Nephron (organoid): Measurements from ENCODE around the gene SLC9A4.
A peak's percentile ranks its signal among the peaks of the same experiment; 100 is the strongest.

ENCODE experiments used
- H3K27ac Mint-ChIP-seq, 3 experiments: 2 replicates each; pipeline ENCODE4 v1.8.0; 2020; ENCODE audit warnings: mixed read lengths in 3 of 3, mild to moderate bottlenecking in 2 of 3, moderate library complexity in 1 of 3
- H3K27me3 Mint-ChIP-seq: 2 replicates; pipeline ENCODE4 v1.8.0; 2021; ENCODE audit warnings: low read depth, mild to moderate bottlenecking, moderate library complexity, mixed read lengths
- H3K36me3 Mint-ChIP-seq: 2 replicates; pipeline ENCODE4 v1.8.0; 2020; ENCODE audit warnings: low read depth, mixed read lengths
- H3K4me1 Mint-ChIP-seq: 2 replicates; pipeline ENCODE4 v1.8.0; 2020; ENCODE audit warnings: mixed read lengths
- H3K4me3 Mint-ChIP-seq, 3 experiments: 2 replicates each; pipeline ENCODE4 v1.8.0; 2020; ENCODE audit warnings: mild to moderate bottlenecking in 3 of 3, mixed read lengths in 3 of 3, moderate library complexity in 2 of 3
- H3K9me3 Mint-ChIP-seq: 2 replicates; pipeline ENCODE4 v1.8.0; 2020; ENCODE audit warnings: mixed read lengths
- TF ChIP-seq, protein P1 (sequence below), 3 experiments: fragments of 200-600 bp; sonication (generic); IDR thresholded peaks; one replicate each; pipeline ENCODE4 v1.5.0; 2021; ENCODE audit warnings: antibody characterized with exemption in 3 of 3; ENCODE audit not compliant: unreplicated experiment in 3 of 3

The SLC9A4 gene

DNA sequence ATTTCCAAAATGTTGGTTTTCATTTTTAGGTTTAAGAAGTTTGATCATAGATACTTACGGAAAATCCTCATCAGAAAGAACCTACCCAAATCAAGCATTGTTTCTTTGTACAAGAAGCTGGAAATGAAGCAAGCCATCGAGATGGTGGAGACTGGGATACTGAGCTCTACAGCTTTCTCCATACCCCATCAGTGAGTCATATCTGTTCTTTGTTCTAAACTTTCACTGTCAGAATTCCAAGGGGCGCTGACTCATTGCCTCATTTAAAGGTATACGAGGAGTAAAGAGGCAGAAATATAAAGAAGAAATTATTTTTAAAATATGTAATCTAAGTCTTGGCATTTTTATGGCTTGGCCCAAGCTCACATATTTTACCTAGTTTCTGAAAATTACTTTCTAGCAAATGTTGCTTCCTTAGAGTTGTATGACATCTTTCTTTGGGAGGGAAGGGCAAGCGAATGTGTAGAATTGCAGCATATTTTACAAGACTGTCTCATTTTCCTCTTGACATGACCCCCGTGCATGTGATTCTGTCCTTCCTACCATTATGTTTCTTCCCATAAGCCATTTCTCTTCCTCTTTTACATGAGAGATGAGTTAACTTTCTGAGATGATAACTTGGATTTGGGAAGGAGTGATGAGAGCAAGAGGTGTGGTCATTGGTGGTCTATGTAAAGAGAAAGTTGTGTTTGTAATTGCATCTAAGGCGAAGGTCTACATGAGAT lies 41.2 kb downstream of the SLC9A4 start:
- Mint-ChIP-seq H3K4me1 (no peaks in the 10 kb centered on the region), H3K36me3 (no peaks in the 10 kb centered on the region), H3K4me3 (no peak overlapping the region)

DNA sequence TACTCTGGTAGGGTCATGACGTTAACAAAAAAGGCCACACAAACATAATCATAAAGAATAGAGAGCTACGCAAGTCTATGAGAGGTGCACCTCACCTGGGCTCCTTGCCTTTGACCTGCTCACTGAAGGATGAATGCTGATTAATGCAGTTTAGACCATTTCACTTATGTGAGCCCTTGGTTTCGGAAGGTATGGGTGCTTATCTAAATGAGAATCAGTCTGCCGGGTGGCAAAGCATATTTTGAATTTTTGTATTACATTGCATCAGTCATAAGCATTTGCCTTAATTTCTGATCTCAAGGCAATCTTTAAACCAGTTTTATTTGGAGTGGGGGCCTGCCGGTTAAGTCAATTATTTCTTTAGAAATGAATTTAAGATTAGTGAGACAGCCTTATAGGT lies 42.8 kb downstream of the SLC9A4 start:
- Mint-ChIP-seq H3K36me3 (no peaks in the 10 kb centered on the region), H3K27me3 (no peaks in the 10 kb centered on the region), H3K9me3 (peaks cover 2% of the 10 kb centered on the region), H3K27ac (peak overlapping the region in 1 of 3 experiments; percentile 41), H3K4me3 (no peak overlapping the region), H3K4me1 (no peaks in the 10 kb centered on the region)
- TF ChIP-seq, protein P1, sequence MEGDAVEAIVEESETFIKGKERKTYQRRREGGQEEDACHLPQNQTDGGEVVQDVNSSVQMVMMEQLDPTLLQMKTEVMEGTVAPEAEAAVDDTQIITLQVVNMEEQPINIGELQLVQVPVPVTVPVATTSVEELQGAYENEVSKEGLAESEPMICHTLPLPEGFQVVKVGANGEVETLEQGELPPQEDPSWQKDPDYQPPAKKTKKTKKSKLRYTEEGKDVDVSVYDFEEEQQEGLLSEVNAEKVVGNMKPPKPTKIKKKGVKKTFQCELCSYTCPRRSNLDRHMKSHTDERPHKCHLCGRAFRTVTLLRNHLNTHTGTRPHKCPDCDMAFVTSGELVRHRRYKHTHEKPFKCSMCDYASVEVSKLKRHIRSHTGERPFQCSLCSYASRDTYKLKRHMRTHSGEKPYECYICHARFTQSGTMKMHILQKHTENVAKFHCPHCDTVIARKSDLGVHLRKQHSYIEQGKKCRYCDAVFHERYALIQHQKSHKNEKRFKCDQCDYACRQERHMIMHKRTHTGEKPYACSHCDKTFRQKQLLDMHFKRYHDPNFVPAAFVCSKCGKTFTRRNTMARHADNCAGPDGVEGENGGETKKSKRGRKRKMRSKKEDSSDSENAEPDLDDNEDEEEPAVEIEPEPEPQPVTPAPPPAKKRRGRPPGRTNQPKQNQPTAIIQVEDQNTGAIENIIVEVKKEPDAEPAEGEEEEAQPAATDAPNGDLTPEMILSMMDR (IDR thresholded peaks at IDR 0.05; ENCODE audit: unreplicated experiment in 3 of 3): no peak

More for the DNA sequence above, 41.2 kb downstream of the SLC9A4 start:
- TF ChIP-seq, protein P1 (IDR thresholded peaks at IDR 0.05; ENCODE audit: unreplicated experiment in 3 of 3): no peak
- Mint-ChIP-seq H3K9me3 (peaks cover 2% of the 10 kb centered on the region), H3K27ac (no peak overlapping the region), H3K27me3 (no peaks in the 10 kb centered on the region)

DNA sequence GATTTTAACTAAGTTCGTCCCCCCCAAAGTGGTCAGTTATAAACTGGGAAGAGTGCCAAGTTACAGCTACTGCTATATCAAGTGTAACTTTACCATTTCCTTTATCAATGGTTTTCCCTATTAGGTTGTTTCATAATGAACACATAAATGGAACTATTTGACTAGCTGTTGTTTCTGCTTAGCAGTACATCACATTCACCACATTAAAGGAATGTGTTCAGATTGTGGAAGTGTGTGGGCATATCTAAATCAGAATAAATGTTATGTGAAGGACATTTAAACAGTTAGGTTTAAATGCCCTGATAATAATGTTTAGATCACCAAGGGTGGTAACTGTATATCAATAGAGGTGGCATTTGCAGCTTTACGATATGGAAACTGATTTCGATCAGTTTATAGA lies 45.1 kb downstream of the SLC9A4 start:
- no peaks in the 10 kb centered on the region for H3K4me1 Mint-ChIP-seq
- no peak overlapping the region for H3K27ac Mint-ChIP-seq
- H3K36me3 Mint-ChIP-seq: no peaks in the 10 kb centered on the region
- no peaks in the 10 kb centered on the region for H3K9me3 Mint-ChIP-seq
- TF ChIP-seq, protein P1 (IDR thresholded peaks at IDR 0.05; ENCODE audit: unreplicated experiment in 3 of 3): no peak
- no peak overlapping the region for H3K4me3 Mint-ChIP-seq
- no peaks in the 10 kb centered on the region for H3K27me3 Mint-ChIP-seq

DNA sequence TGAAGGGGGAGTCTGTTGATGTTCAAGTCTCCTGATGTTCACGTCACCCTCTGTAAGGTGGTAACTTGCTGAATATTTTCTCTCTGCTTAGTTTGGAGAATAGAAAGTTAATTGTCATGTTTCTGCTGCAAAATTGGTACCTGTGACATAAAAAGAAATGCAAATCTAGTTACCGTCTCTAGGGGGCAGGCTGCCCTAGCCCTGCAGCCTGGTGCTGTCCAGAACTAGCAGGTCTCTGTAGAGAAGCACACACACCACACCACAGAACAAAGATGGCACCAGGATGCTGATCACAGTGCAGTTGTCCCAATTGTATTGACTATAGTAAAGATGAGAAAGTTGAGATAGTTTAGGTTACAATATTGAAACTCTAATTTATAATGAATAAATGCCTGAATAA lies 47.0 kb downstream of the SLC9A4 start:
- no peaks in the 10 kb centered on the region for H3K27me3 Mint-ChIP-seq
- H3K36me3 Mint-ChIP-seq: no peaks in the 10 kb centered on the region
- no peaks in the 10 kb centered on the region for H3K4me1 Mint-ChIP-seq
- H3K27ac Mint-ChIP-seq: no peak overlapping the region
- no peaks in the 10 kb centered on the region for H3K9me3 Mint-ChIP-seq
- no peak overlapping the region for H3K4me3 Mint-ChIP-seq
- TF ChIP-seq, protein P1 (IDR thresholded peaks at IDR 0.05; ENCODE audit: unreplicated experiment in 3 of 3): peak; percentile 27 to 57 (median 42)

GRCh38 chr2:102520801-102521200 lies 47.8 kb downstream of the SLC9A4 start:
- H3K4me1 Mint-ChIP-seq: no peaks in the 10 kb centered on the region
- TF ChIP-seq, protein P1 (IDR thresholded peaks at IDR 0.05; ENCODE audit: unreplicated experiment in 3 of 3): no peak
- peak overlapping the region in 1 of 3 experiments; percentile 24 for H3K27ac Mint-ChIP-seq
- H3K27me3 Mint-ChIP-seq: no peaks in the 10 kb centered on the region
- no peaks in the 10 kb centered on the region for H3K36me3 Mint-ChIP-seq
- H3K9me3 Mint-ChIP-seq: no peaks in the 10 kb centered on the region
- no peak overlapping the region for H3K4me3 Mint-ChIP-seq

- Mint-ChIP-seq H3K4me3 (no peak overlapping the region), H3K4me1 (no peaks in the 10 kb centered on the region), H3K27ac (no peak overlapping the region), H3K36me3 (no peaks in the 10 kb centered on the region), H3K9me3 (no peaks in the 10 kb centered on the region), H3K27me3 (no peaks in the 10 kb centered on the region)
- TF ChIP-seq, protein P1 (IDR thresholded peaks at IDR 0.05; ENCODE audit: unreplicated experiment in 3 of 3): no peak
These were observed 49.1 kb downstream of the SLC9A4 start for GRCh38 chr2:102522162-102522561.
